Fibroblast of pulmonary artery (primary cell): ENCODE results near the gene GRK3.

Experiments used
- DNase-seq: peaks from one replicate; pipeline ENCODE4 v3.0.0-alpha.2; 2010; ENCODE audit warnings: low read depth
- H3K4me3 ChIP-seq: replicated peaks from 2 replicates; pipeline ENCODE4 v1.5.1; 2011; ENCODE audit warnings: low read depth, mild to moderate bottlenecking, control low read depth, low read length, moderate library complexity
- TF ChIP-seq, protein P1 (sequence below): IDR thresholded peaks from 2 replicates; pipeline ENCODE4 v1.5.1; 2011; ENCODE audit warnings: mild to moderate bottlenecking, control low read depth, low read length, inconsistent platforms; ENCODE audit errors: missing control alignments

The GRK3 gene

DNA sequence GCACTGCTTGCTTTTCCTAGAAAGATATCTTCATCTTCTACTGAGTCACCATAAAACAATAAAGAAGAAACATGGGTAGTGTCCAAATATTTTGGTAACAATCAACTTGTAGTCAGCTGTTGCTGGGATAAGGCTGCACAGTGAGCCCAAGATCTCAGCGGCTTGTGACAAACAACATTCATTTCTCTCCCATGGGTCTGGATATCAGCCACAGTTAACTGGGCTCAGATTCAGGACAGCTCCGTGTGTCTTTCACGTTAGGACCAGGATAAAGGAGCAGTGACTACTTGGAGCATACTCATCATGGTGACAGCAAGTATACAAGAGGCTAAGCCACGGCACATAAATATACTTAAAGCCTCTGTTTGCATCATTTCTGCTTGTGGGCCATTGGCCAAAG is 27.9 kb upstream of the GRK3 start:
- TF ChIP-seq, protein P1, sequence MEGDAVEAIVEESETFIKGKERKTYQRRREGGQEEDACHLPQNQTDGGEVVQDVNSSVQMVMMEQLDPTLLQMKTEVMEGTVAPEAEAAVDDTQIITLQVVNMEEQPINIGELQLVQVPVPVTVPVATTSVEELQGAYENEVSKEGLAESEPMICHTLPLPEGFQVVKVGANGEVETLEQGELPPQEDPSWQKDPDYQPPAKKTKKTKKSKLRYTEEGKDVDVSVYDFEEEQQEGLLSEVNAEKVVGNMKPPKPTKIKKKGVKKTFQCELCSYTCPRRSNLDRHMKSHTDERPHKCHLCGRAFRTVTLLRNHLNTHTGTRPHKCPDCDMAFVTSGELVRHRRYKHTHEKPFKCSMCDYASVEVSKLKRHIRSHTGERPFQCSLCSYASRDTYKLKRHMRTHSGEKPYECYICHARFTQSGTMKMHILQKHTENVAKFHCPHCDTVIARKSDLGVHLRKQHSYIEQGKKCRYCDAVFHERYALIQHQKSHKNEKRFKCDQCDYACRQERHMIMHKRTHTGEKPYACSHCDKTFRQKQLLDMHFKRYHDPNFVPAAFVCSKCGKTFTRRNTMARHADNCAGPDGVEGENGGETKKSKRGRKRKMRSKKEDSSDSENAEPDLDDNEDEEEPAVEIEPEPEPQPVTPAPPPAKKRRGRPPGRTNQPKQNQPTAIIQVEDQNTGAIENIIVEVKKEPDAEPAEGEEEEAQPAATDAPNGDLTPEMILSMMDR = no peak
- DNase-seq = peak; percentile 23
- H3K4me3 ChIP-seq = no peak overlapping the region

DNA sequence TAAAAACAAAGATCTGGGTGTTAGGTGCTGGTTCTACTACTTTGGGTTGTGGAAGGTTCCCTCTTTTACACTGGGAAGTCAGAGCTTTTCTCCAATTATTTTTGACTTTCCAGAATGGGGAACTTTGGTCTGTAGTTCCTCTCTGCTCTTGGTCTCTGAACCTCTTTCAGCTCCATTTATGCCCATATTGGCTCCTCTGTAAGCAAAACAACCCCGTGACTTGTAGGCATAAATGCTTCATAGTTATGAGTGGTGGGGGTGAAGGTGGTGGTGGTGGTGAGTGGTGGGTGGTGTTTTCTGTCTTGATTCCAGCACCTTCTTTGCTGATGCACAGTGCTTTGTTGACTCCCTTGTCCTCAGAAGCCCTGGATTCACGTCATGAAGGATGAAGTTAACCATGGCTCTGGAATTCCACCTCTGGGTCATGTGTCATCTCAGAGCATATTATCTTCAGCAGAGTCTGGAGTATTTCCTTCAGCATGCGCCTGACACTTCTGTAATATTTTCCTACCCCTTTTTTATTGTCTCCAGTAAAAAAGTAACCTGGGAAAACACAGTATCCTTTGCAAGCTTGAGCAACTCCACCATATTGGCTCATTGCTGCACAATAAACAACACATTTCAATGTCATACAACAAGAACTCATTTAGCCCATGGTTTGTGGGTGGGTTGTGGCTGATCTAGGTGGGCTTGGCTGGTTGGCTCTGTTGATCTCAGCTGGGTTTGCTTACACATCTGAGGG is 24.1 kb upstream of the GRK3 start:
- TF ChIP-seq, protein P1 = no peak
- H3K4me3 ChIP-seq = no peak overlapping the region
- no peak for DNase-seq

DNA sequence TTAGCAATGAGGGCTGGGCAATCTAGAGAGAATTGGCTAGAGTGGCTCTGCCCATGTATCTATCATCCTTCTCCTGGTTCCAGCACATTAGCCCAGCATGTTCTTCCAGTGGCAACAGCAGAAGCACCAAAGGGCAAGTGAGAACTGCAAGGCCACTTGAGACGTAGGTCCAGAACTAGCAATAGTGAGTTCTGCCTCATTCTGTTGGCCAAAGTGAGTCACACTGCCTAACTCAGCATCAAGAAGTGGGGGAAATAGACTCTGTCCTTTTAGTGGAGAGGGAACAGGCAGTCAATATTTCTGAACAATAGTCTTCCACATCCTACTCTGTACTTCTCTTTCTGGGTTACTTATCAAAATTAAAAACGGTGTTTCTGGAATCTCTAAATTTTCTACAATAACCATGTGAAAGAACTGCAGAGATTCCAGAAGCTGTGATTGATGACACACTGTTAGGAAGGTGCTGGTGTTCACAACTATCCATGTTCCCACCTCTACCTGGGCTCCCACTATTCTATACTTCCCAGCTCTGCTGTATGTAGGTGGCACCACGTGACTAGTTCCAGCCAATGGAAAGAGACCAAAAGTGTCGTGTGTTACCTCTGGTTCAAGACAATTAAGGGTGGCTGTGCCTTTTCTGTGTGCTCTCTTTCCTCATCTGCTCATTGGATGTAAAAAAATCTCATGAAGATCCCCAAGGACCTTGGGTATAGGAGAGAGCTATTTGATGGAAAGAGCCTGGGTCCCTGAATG is 23.4 kb upstream of the GRK3 start:
- no peak overlapping the region for H3K4me3 ChIP-seq
- DNase-seq = no peak
- TF ChIP-seq, protein P1 = no peak

DNA sequence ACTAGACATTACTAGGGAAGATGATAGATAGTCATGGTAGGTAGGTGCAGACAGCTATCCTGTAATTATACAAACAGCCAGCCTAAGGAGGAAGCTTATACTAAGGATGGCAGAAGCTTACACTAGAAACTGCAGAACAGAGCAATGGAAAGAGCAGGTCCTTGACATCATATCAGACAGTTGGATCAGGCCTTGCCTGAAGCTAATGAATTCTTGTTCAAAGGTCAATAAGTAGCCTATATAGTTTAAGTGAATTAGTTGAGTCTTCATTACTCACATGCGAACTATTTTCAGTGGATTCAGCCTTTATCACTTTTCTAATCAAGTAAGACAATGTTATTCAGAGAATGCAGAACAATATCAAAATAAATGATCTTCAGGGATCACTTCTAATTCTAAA is 22.3 kb upstream of the GRK3 start:
- no peak for DNase-seq
- TF ChIP-seq, protein P1 = no peak
- H3K4me3 ChIP-seq = no peak overlapping the region

DNA sequence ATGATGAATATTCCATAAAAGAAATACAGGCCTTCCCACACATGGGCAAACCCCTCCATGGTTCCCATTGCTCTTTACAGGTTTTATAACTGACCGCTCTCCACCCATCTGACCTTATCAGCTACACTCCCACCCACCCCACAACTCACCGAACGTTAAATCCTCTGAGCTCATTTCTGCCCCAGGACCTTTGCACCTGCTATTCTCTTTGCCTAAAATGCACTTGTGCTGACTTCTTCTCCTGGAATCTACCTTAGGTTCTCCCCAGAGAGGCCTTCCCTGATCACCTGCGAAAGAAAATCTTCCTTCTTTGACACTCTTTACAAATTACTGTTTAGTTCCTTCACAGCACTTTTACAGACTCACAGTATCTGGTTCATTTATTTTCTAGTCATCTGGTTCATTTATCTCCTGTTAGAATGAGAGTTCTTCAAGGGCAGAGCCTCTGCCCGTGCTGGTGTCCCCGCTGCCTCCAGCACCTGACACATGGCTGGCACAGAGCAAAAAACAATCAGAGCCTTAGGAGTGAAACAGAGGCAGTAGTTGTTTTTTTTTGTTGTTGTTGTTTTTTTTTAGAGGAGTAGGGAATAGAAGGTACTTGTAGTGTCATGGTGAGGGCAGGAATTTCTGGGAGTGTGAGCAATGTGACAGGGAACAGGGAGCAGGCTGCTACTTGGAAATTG is 21.6 kb upstream of the GRK3 start:
- TF ChIP-seq, protein P1 = no peak
- no peak for DNase-seq
- H3K4me3 ChIP-seq = no peak overlapping the region

DNA sequence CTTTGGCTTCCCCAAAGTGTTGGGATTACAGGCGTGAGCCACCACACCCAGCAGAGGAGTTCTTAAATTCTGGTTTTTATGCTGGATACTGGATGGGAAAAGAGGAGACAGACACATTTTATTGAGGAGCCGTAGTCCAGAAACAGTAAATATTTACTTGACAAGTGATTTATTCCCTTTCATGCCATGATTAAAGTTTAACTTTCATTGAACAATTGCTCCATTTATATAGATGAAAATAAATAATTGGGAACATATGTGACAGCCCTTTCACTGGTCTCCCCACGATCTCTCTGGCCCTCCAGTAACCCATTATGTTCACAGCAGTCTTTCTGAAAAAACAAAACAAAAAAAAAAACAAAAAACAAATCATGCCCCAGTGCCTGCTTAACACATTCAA is 19.3 kb upstream of the GRK3 start:
- DNase-seq = no peak
- H3K4me3 ChIP-seq = no peak overlapping the region
- TF ChIP-seq, protein P1 = no peak
